CD14-positive monocyte (primary cell): ENCODE data around the gene OLFM3. TPM values are rescaled to one million over a fixed set of nuclear protein-coding genes. Genes with fewer than 3 reads are reported as not detected.

Experiments used
- DNase-seq, 3 donors: peaks; one replicate each; pipeline ENCODE4 v3.0.0-alpha.2; 2011 to 2022
- H2AFZ ChIP-seq: 2 replicates; pipeline ENCODE4 v1.6.0; 2012; ENCODE audit warnings: mild to moderate bottlenecking, low read depth, low read length, inconsistent platforms; ENCODE audit not compliant: insufficient read depth, poor library complexity, severe bottlenecking
- H3K27ac ChIP-seq, 2 donors: 1 replicate in 1 of 2; 2 replicates in 1 of 2; pipeline ENCODE4 v1.5.1; 2012 to 2013; ENCODE audit warnings: low read length in 2 of 2, control low read depth in 1 of 2, inconsistent platforms in 1 of 2, low read depth in 1 of 2, mild to moderate bottlenecking in 1 of 2
- H3K27me3 ChIP-seq, 2 donors: one replicate each; pipeline versions ENCODE4 v1.6.0 to v1.6.1; 2011 to 2013; ENCODE audit warnings: low read length in 2 of 2; ENCODE audit not compliant: control insufficient read depth in 2 of 2, insufficient read depth in 2 of 2
- H3K36me3 ChIP-seq, 2 donors: replicated peaks in 1 of 2; 1 replicate in 1 of 2; 2 replicates in 1 of 2; pipeline versions ENCODE4 v1.5.1 to v1.6.1; 2012 to 2013; ENCODE audit warnings: low read length in 2 of 2, control low read depth in 1 of 2, inconsistent platforms in 1 of 2, mild to moderate bottlenecking in 1 of 2; ENCODE audit not compliant: insufficient read depth in 2 of 2, control insufficient read depth in 1 of 2
- H3K4me1 ChIP-seq, 2 donors: 1 replicate in 1 of 2; 2 replicates in 1 of 2; pipeline versions ENCODE4 v1.5.1 to v1.6.1; 2012 to 2013; ENCODE audit warnings: low read length in 2 of 2, control low read depth in 1 of 2, inconsistent platforms in 1 of 2, mild to moderate bottlenecking in 1 of 2, moderate library complexity in 1 of 2; ENCODE audit not compliant: insufficient read depth in 2 of 2, control insufficient read depth in 1 of 2
- H3K4me2 ChIP-seq: replicated peaks from 2 replicates; pipeline ENCODE3; 2012; ENCODE audit warnings: low read length, moderate library complexity, mild to moderate bottlenecking; ENCODE audit not compliant: poor library complexity, severe bottlenecking; ENCODE audit errors: extremely low read depth
- H3K4me3 ChIP-seq, 3 experiments: fragments of 200-600 bp in 1 of 3; sonication (generic) in 1 of 3; replicated peaks in 1 of 3; 1 replicate in 2 of 3; 2 replicates in 1 of 3; pipeline ENCODE4 v1.5.1; 2011 to 2013; ENCODE audit warnings: low read length in 3 of 3, mild to moderate bottlenecking in 3 of 3, control low read depth in 2 of 3, low read depth in 2 of 3, inconsistent platforms in 1 of 3, moderate library complexity in 1 of 3
- H3K79me2 ChIP-seq: 2 replicates; pipeline ENCODE4 v1.6.0; 2012; ENCODE audit warnings: mild to moderate bottlenecking, control low read depth, inconsistent platforms, low read length, moderate library complexity; ENCODE audit not compliant: insufficient read depth
- H3K9ac ChIP-seq: 2 replicates; pipeline ENCODE4 v1.6.0; 2017; ENCODE audit warnings: low read length, mild to moderate bottlenecking; ENCODE audit not compliant: insufficient read depth, poor library complexity, severe bottlenecking
- H3K9me3 ChIP-seq, 2 donors: replicated peaks in 1 of 2; 1 replicate in 1 of 2; 2 replicates in 1 of 2; pipeline versions ENCODE4 v1.5.1 to v1.6.1; 2012 to 2013; ENCODE audit warnings: low read length in 2 of 2, control low read depth in 1 of 2; ENCODE audit not compliant: control insufficient read depth in 1 of 2, insufficient read depth in 1 of 2
- H4K20me1 ChIP-seq: 2 replicates; pipeline ENCODE4 v1.6.0; 2012; ENCODE audit warnings: mild to moderate bottlenecking, low read length, control low read depth, moderate library complexity; ENCODE audit not compliant: insufficient read depth
- H3K27ac Mint-ChIP-seq, 7 donors: one replicate each; pipeline ENCODE4 v1.8.0; 2020; ENCODE audit warnings: mild to moderate bottlenecking in 7 of 7, mixed read lengths in 7 of 7, moderate library complexity in 6 of 7, inconsistent platforms in 2 of 7
- H3K27me3 Mint-ChIP-seq, 3 donors: one replicate each; pipeline ENCODE4 v1.8.0; 2021 to 2022; ENCODE audit warnings: low read depth in 3 of 3, mild to moderate bottlenecking in 3 of 3, mixed read lengths in 3 of 3, moderate library complexity in 3 of 3, inconsistent platforms in 1 of 3
- H3K36me3 Mint-ChIP-seq, 2 donors: one replicate each; pipeline ENCODE4 v1.8.0; 2020; ENCODE audit warnings: mixed read lengths in 2 of 2, inconsistent platforms in 1 of 2, mild to moderate bottlenecking in 1 of 2
- H3K4me1 Mint-ChIP-seq: one replicate; pipeline ENCODE4 v1.8.0; 2020; ENCODE audit warnings: mild to moderate bottlenecking, mixed read lengths
- H3K4me3 Mint-ChIP-seq, 2 donors: one replicate each; pipeline ENCODE4 v1.8.0; 2020; ENCODE audit warnings: mild to moderate bottlenecking in 2 of 2, mixed read lengths in 2 of 2, moderate library complexity in 1 of 2
- H3K9me3 Mint-ChIP-seq, 7 donors: one replicate each; pipeline ENCODE4 v1.8.0; 2020 to 2022; ENCODE audit warnings: mixed read lengths in 7 of 7, mild to moderate bottlenecking in 6 of 7, moderate library complexity in 6 of 7, inconsistent platforms in 2 of 7
- WGBS: methylation state at CpG from one replicate; pipeline ENCODE4 v1.1.5; 2013; ENCODE audit warnings: missing lambda C conversion rate; ENCODE audit not compliant: insufficient coverage; 5-methylcytosine and 5-hydroxymethylcytosine counted together
- intact Hi-C, 2 donors: fragments of 100-400 bp; cut with micrococcal nuclease; formaldehyde crosslinking; loops; one replicate each; pipeline versions ENCODE4 v1.15.0 to v1.15.1; 2023
- polyA plus RNA-seq, 3 donors: library from polyadenylated mRNA; depleted of rRNA in 1 of 3; unstranded in 2 of 3; stranded (reverse) in 1 of 3; fragments of 300-500 nt in 2 of 3; fragments of >200 nt in 1 of 3; fragmentation: Illumina TruSeq in 2 of 3; gene quantifications; 1 replicate in 2 of 3; 2 replicates in 1 of 3; pipeline ENCODE4 v1.2.3, GENCODE V29; 2012 to 2021
- TF ChIP-seq, protein P1 (sequence below): fragments of 200-600 bp; IDR thresholded peaks from one replicate; pipeline ENCODE4 v1.8.0; 2022; ENCODE audit warnings: antibody characterized with exemption, mild to moderate bottlenecking

Gene OLFM3
- polyA plus RNA-seq, 3 donors = not detected

DNA sequence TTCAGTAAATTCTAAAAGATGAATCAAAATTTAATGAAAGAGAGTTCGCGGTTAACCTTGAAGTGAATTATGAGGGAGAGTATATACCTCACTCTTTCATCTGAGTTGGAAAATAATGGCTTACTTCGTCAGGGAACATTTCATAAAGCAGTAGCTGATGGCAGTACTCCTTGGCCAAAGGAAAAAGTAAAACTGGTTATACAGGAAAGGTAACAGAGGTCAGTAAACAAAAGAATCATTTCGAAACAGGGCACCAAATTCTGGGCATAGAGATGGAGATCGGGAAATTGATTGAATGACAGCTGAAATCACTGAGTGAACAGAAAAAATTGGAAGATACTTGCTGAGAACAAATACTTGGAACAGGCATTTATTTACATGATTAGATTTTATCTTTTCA, 199.0 kb downstream of the OLFM3 start:
- Mint-ChIP-seq H3K4me1 (no peaks in the 10 kb centered on the region), H3K4me3 (no peak overlapping the region), H3K27me3 (no peaks in the 10 kb centered on the region), H3K9me3 (no peaks in the 10 kb centered on the region), H3K27ac (no peak overlapping the region), H3K36me3 (no peaks in the 10 kb centered on the region)
- Histone ChIP-seq H3K4me2 (no peak overlapping the region), H3K4me1 (no peaks in the 10 kb centered on the region), H2AFZ (no peak overlapping the region), H3K9ac (no peak overlapping the region), H4K20me1 (no peaks in the 10 kb centered on the region), H3K27me3 (no peaks in the 10 kb centered on the region), H3K4me3 (no peak overlapping the region), H3K9me3 (no peaks in the 10 kb centered on the region), H3K27ac (no peak overlapping the region), H3K79me2 (no peaks in the 10 kb centered on the region), H3K36me3 (no peaks in the 10 kb centered on the region)
- DNase-seq = no peak
- TF ChIP-seq, protein P1, sequence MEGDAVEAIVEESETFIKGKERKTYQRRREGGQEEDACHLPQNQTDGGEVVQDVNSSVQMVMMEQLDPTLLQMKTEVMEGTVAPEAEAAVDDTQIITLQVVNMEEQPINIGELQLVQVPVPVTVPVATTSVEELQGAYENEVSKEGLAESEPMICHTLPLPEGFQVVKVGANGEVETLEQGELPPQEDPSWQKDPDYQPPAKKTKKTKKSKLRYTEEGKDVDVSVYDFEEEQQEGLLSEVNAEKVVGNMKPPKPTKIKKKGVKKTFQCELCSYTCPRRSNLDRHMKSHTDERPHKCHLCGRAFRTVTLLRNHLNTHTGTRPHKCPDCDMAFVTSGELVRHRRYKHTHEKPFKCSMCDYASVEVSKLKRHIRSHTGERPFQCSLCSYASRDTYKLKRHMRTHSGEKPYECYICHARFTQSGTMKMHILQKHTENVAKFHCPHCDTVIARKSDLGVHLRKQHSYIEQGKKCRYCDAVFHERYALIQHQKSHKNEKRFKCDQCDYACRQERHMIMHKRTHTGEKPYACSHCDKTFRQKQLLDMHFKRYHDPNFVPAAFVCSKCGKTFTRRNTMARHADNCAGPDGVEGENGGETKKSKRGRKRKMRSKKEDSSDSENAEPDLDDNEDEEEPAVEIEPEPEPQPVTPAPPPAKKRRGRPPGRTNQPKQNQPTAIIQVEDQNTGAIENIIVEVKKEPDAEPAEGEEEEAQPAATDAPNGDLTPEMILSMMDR = no peak
- intact Hi-C loops = no loop called here
- 79% methylated on average over 2 of the region's 5 CpGs for WGBS

DNA sequence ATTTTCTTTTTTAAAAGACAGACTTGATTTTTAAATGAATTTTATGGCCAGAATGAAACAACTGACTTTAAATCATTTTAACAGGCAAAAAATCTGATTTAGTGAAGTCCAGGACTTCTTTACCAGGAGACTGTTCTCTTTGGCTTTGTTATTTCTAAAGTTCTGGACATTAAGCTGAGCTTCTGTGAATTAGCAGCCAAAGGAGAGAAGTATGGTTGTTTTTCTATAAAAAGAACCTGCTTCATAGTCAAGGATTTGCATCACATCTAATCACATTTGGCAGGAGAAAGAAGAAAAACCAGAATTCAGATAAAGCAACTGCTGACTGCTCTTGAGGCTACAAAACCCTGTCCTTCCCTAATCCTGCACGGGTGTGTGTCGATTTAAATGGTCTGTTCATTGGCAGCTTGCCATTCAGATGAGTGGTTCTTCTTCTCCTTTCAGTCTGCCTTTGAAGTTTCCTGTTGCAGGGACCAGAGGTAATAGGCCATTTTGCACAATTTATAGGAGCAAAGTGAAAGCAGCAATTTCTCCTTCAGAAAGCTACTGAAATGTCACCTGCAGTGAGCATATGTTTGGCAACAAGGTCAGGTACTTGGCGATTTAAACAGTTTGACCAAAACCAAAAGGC, 215.4 kb downstream of the OLFM3 start:
- H3K9me3 ChIP-seq = no peaks in the 10 kb centered on the region
- intact Hi-C loops = no loop called here
- H3K79me2 ChIP-seq = no peaks in the 10 kb centered on the region
- no peak overlapping the region for H2AFZ ChIP-seq
- TF ChIP-seq, protein P1 = no peak
- H3K9ac ChIP-seq = no peak overlapping the region
- no peak overlapping the region for H3K27ac ChIP-seq
- H3K27me3 ChIP-seq = no peaks in the 10 kb centered on the region
- H3K4me1 Mint-ChIP-seq = peaks cover 3% of the 10 kb centered on the region
- no peaks in the 10 kb centered on the region for H4K20me1 ChIP-seq
- H3K4me2 ChIP-seq = no peak overlapping the region
- H3K9me3 Mint-ChIP-seq = no peaks in the 10 kb centered on the region
- no peaks in the 10 kb centered on the region for H3K36me3 ChIP-seq
- no peaks in the 10 kb centered on the region for H3K27me3 Mint-ChIP-seq
- peak in 1 of 3 donors; percentile 19 for DNase-seq
- no peak overlapping the region for H3K4me3 ChIP-seq
- H3K27ac Mint-ChIP-seq = no peak overlapping the region
- no peaks in the 10 kb centered on the region for H3K4me1 ChIP-seq
- no peaks in the 10 kb centered on the region for H3K36me3 Mint-ChIP-seq
- no peak overlapping the region for H3K4me3 Mint-ChIP-seq
- WGBS = 17% methylated on average over 3 of the region's 3 CpGs
